ENCODE results near the gene GPX2. TPM values are rescaled to one million over a fixed set of nuclear protein-coding genes. Genes with fewer than 3 reads are reported as not detected.

The GPX2 gene
- total RNA-seq, 1 experiment from 2014 or later = 0.15 TPM

GRCh38 chr14:64935508-64935907 lies 7.0 kb downstream of the GPX2 start:
- ChIA-PET POLR2A (no interaction called here), CTCF (no interaction called here)
- DNase-seq (ENCODE audit: low read depth, low spot score) = no peak

GRCh38 chr14:64934338-64934929 lies 8.1 kb downstream of the GPX2 start:
- POLR2A ChIA-PET = interaction anchor here (0.6 kb wide), 1 partner anchor 9 kb away, joined by 11 read pairs; no protein-coding TSS in a partner anchor
- TSS peak; percentile 57 for BruUV-seq (replicated peaks)

More at GRCh38 chr14:64935508-64935907, 7.0 kb downstream of the GPX2 start:
- Histone ChIP-seq H3K9me3 (ENCODE audit: control insufficient read depth, insufficient read depth, low read depth, low read length) (no peaks in the 10 kb centered on the region), H3K27ac (ENCODE audit: low read length) (no peak overlapping the region), H3K4me3 (ENCODE audit: low read depth in 2 of 2, low read length in 2 of 2) (no peak overlapping the region), H3K27me3 (ENCODE audit: control insufficient read depth, insufficient read depth, low read length) (no peaks in the 10 kb centered on the region), H3K36me3 (ENCODE audit: control insufficient read depth, insufficient read depth, low read length) (peaks cover 26% of the 10 kb centered on the region), H3K4me1 (ENCODE audit: control insufficient read depth, insufficient read depth, low read length) (no peaks in the 10 kb centered on the region)
- intact Hi-C loops (cut with micrococcal nuclease; ENCODE audit: unreplicated experiment) (no loop called here), in situ Hi-C loops (cut with HindIII; ENCODE audit: low pct_unique_long_range_greater_than_20kb, low sequenced_read_pairs) (no loop called here)
- no peak for TF ChIP-seq CTCF (IDR thresholded peaks at IDR 0.05)
- no peak for TF ChIP-seq REST (IDR thresholded peaks at IDR 0.05; ENCODE audit: insufficient read depth in 1 of 2, low read depth in 2 of 2, low read length in 1 of 2)
- no peak for TF ChIP-seq TCF7L2 (IDR thresholded peaks at IDR 0.05; ENCODE audit: low read depth, low read length)
- no peak for TF ChIP-seq SIN3A (IDR thresholded peaks at IDR 0.05; ENCODE audit: borderline replicate concordance, insufficient read depth, low read depth, low read length)
- TF ChIP-seq POLR2AphosphoS5 (IDR thresholded peaks at IDR 0.05; ENCODE audit: low read depth, low read length) = no peak
- no peak for ATAC-seq
- no TSS peak for BruUV-seq (replicated peaks)

DNA sequence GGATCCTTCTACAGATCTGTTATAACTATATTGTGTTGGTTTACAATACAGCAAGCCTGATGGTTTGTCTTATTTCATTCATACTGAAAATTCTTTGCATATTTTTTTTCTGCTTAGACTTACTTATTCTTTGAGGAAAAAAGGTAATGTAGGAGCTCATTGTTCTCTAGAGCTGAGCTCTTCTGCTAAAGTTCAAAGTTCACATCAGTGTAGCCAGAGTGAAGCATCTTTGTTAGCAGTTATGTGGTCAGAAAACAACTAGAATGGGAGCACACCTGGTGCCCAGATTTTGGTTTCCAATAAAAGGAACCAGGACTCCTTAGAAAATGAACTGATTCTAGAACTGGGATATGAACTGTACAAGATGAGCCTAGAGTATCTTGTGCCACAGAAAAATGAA lies 10.3 kb downstream of the GPX2 start:
- DNase-seq (ENCODE audit: low read depth, low spot score) = no peak
- Histone ChIP-seq H3K4me1 (ENCODE audit: control insufficient read depth, insufficient read depth, low read length) (no peaks in the 10 kb centered on the region), H3K9me3 (ENCODE audit: control insufficient read depth, insufficient read depth, low read depth, low read length) (no peaks in the 10 kb centered on the region), H3K27ac (ENCODE audit: low read length) (no peak overlapping the region), H3K27me3 (ENCODE audit: control insufficient read depth, insufficient read depth, low read length) (no peaks in the 10 kb centered on the region), H3K4me3 (ENCODE audit: low read depth in 2 of 2, low read length in 2 of 2) (no peak overlapping the region), H3K36me3 (ENCODE audit: control insufficient read depth, insufficient read depth, low read length) (peaks cover 31% of the 10 kb centered on the region)
- BruUV-seq (replicated peaks) = no TSS peak
- POLR2A ChIA-PET = interaction anchor here (0.6 to 0.9 kb wide), 2 partner anchors 17 to 53 kb away, joined by 5 read pairs; no protein-coding TSS in a partner anchor
- no peak for ATAC-seq
- CTCF ChIA-PET = no interaction called here
- in situ Hi-C loops (cut with HindIII; ENCODE audit: low pct_unique_long_range_greater_than_20kb, low sequenced_read_pairs) (no loop called here), intact Hi-C loops (cut with micrococcal nuclease; ENCODE audit: unreplicated experiment) (no loop called here)
- no peak for TF ChIP-seq REST (IDR thresholded peaks at IDR 0.05; ENCODE audit: insufficient read depth in 1 of 2, low read depth in 2 of 2, low read length in 1 of 2)
- TF ChIP-seq TCF7L2 (IDR thresholded peaks at IDR 0.05; ENCODE audit: low read depth, low read length) = no peak
- no peak for TF ChIP-seq SIN3A (IDR thresholded peaks at IDR 0.05; ENCODE audit: borderline replicate concordance, insufficient read depth, low read depth, low read length)
- no peak for TF ChIP-seq CTCF (IDR thresholded peaks at IDR 0.05)
- no peak for TF ChIP-seq POLR2AphosphoS5 (IDR thresholded peaks at IDR 0.05; ENCODE audit: low read depth, low read length)

More at GRCh38 chr14:64934338-64934929, 8.1 kb downstream of the GPX2 start:
- no peaks in the 10 kb centered on the region for H3K27me3 ChIP-seq (ENCODE audit: control insufficient read depth, insufficient read depth, low read length)
- peaks cover 29% of the 10 kb centered on the region for H3K36me3 ChIP-seq (ENCODE audit: control insufficient read depth, insufficient read depth, low read length)
- in situ Hi-C loops (cut with HindIII; ENCODE audit: low pct_unique_long_range_greater_than_20kb, low sequenced_read_pairs) (no loop called here), intact Hi-C loops (cut with micrococcal nuclease; ENCODE audit: unreplicated experiment) (no loop called here)
- CTCF ChIA-PET = no interaction called here
- ATAC-seq (no peak), DNase-seq (ENCODE audit: low read depth, low spot score) (no peak)
- H3K27ac ChIP-seq (ENCODE audit: low read length) = no peak overlapping the region
- H3K4me3 ChIP-seq (ENCODE audit: low read depth in 2 of 2, low read length in 2 of 2) = no peak overlapping the region
- TF ChIP-seq TCF7L2 (IDR thresholded peaks at IDR 0.05; ENCODE audit: low read depth, low read length) = no peak
- no peaks in the 10 kb centered on the region for H3K9me3 ChIP-seq (ENCODE audit: control insufficient read depth, insufficient read depth, low read depth, low read length)
- no peaks in the 10 kb centered on the region for H3K4me1 ChIP-seq (ENCODE audit: control insufficient read depth, insufficient read depth, low read length)

Data from Panc1 (cell line).